Measurements from ENCODE around the gene MIPOL1.
"Not testable (repeated sequence)": the region's sequence is repeated elsewhere in the genome, so short reads cannot be mapped to it uniquely, and the experiment has no call there.

GRCh38 chr14:37295262-37295661 is 97.5 kb downstream of the MIPOL1 start:
- not testable (repeated sequence) for TF ChIP-seq POLR2AphosphoS5 (IDR thresholded peaks at IDR 0.05; ENCODE audit: insufficient read depth, low read depth, low read length); CTCF (IDR thresholded peaks at IDR 0.05; ENCODE audit: extremely low read depth in 1 of 2, insufficient read depth in 1 of 2, low read depth in 1 of 2, low read length in 2 of 2); POLR2A (IDR thresholded peaks at IDR 0.05; ENCODE audit: low read depth, low read length); EZH2 (IDR thresholded peaks at IDR 0.05; ENCODE audit: borderline replicate concordance, low read depth, low read length, severe bottlenecking); GATA2 (IDR thresholded peaks at IDR 0.05; ENCODE audit: insufficient read depth, insufficient read length, low read depth, low read length); MYC (IDR thresholded peaks at IDR 0.05; ENCODE audit: low read depth, low read length); MAX (IDR thresholded peaks at IDR 0.05; ENCODE audit: insufficient read depth, insufficient read length); JUN (IDR thresholded peaks at IDR 0.05; ENCODE audit: borderline replicate concordance, insufficient read depth, insufficient read length, low read depth)
